HG03097 (cell line): ENCODE measurements around the gene TNNI2.

Experiments
- ATAC-seq: cut with Tn5 transposase; IDR thresholded peaks from one replicate; pipeline ENCODE4 v1.9.1; 2021; ENCODE audit not compliant: unreplicated experiment, low FRiP score

The TNNI2 gene

GRCh38 chr11:1857064-1857463 lies 18.3 kb downstream of the TNNI2 start:
- no peak for ATAC-seq

- ATAC-seq = no peak
Measured at GRCh38 chr11:1858154-1858553, 19.4 kb downstream of the TNNI2 start.

GRCh38 chr11:1858576-1858975 lies 19.8 kb downstream of the TNNI2 start:
- ATAC-seq = no peak

GRCh38 chr11:1859004-1859403 lies 20.2 kb downstream of the TNNI2 start:
- no peak for ATAC-seq

GRCh38 chr11:1860108-1860507 lies 21.3 kb downstream of the TNNI2 start:
- ATAC-seq = no peak

GRCh38 chr11:1861435-1862411 lies 22.9 kb downstream of the TNNI2 start:
- ATAC-seq = no peak

GRCh38 chr11:1862588-1863351 lies 24.0 kb downstream of the TNNI2 start:
- no peak for ATAC-seq

- ATAC-seq = no peak
Measured at GRCh38 chr11:1863352-1864216, 24.8 kb downstream of the TNNI2 start.

- ATAC-seq = no peak
Measured at GRCh38 chr11:1864231-1864630, 25.4 kb downstream of the TNNI2 start.

- ATAC-seq = no peak
Measured at GRCh38 chr11:1864831-1865665, 26.3 kb downstream of the TNNI2 start.

GRCh38 chr11:1866226-1866625 lies 27.4 kb downstream of the TNNI2 start:
- no peak for ATAC-seq

GRCh38 chr11:1866776-1867175 lies 28.0 kb downstream of the TNNI2 start:
- ATAC-seq = no peak

GRCh38 chr11:1867381-1867780 lies 28.6 kb downstream of the TNNI2 start:
- no peak for ATAC-seq

- ATAC-seq = no peak
Measured at GRCh38 chr11:1868056-1868635, 29.4 kb downstream of the TNNI2 start.

- ATAC-seq = no peak
Measured at GRCh38 chr11:1868636-1869291, 30.0 kb downstream of the TNNI2 start.

GRCh38 chr11:1869427-1870325 lies 30.9 kb downstream of the TNNI2 start:
- no peak for ATAC-seq

- ATAC-seq = no peak
Measured at GRCh38 chr11:1870326-1870696, 31.5 kb downstream of the TNNI2 start.
